ENCODE results near the gene CDK5RAP1.

Gene CDK5RAP1

GRCh38 chr20:33334111-33334510 lies 67.2 kb downstream of the CDK5RAP1 start:
- ChIA-PET POLR2A (no interaction called here), CTCF (no interaction called here)
- WGBS (ENCODE audit: insufficient coverage): 50% methylated on average over 2 of the region's 3 CpGs
- H3K4me3 ChIP-seq (ENCODE audit: control insufficient read depth in 1 of 7, extremely low read depth in 1 of 7, insufficient read depth in 4 of 7, low read depth in 2 of 7, low read length in 6 of 7): no peak overlapping the region
- H3K27ac ChIP-seq (ENCODE audit: insufficient read depth in 1 of 2, low read depth in 1 of 2, low read length in 2 of 2, poor library complexity in 1 of 2, severe bottlenecking in 2 of 2): no peak overlapping the region
- peaks cover 0 to 11% (median 2%) of the 10 kb centered on the region in 5 experiments for H3K27me3 ChIP-seq (replicated peaks in 2 of 5; ENCODE audit: control insufficient read depth in 4 of 5, insufficient read depth in 5 of 5, low read length in 4 of 5)
- H3K4me1 ChIP-seq (ENCODE audit: control extremely low read depth in 1 of 4, control insufficient read depth in 4 of 4, insufficient read depth in 4 of 4, low read length in 3 of 4): no peaks in the 10 kb centered on the region
- no peak for DNase-seq
- H3K9me3 ChIP-seq (ENCODE audit: control extremely low read depth in 1 of 5, control insufficient read depth in 4 of 5, insufficient read depth in 2 of 5, low read depth in 1 of 5, low read length in 4 of 5): no peaks in the 10 kb centered on the region
- no peaks in the 10 kb centered on the region for H3K36me3 ChIP-seq (ENCODE audit: control insufficient read depth in 4 of 4, insufficient read depth in 4 of 4, low read length in 3 of 4)

GRCh38 chr20:33333616-33334015 lies 67.7 kb downstream of the CDK5RAP1 start:
- ChIA-PET CTCF (no interaction called here), POLR2A (no interaction called here)
- Histone ChIP-seq H3K4me3 (ENCODE audit: control insufficient read depth in 1 of 7, extremely low read depth in 1 of 7, insufficient read depth in 4 of 7, low read depth in 2 of 7, low read length in 6 of 7) (no peak overlapping the region), H3K27me3 (replicated peaks in 2 of 5; ENCODE audit: control insufficient read depth in 4 of 5, insufficient read depth in 5 of 5, low read length in 4 of 5) (peaks cover 0 to 15% (median 4%) of the 10 kb centered on the region in 5 experiments), H3K4me1 (ENCODE audit: control extremely low read depth in 1 of 4, control insufficient read depth in 4 of 4, insufficient read depth in 4 of 4, low read length in 3 of 4) (no peaks in the 10 kb centered on the region), H3K27ac (ENCODE audit: insufficient read depth in 1 of 2, low read depth in 1 of 2, low read length in 2 of 2, poor library complexity in 1 of 2, severe bottlenecking in 2 of 2) (no peak overlapping the region), H3K36me3 (ENCODE audit: control insufficient read depth in 4 of 4, insufficient read depth in 4 of 4, low read length in 3 of 4) (no peaks in the 10 kb centered on the region), H3K9me3 (ENCODE audit: control extremely low read depth in 1 of 5, control insufficient read depth in 4 of 5, insufficient read depth in 2 of 5, low read depth in 1 of 5, low read length in 4 of 5) (no peaks in the 10 kb centered on the region)
- no peak for DNase-seq
- WGBS (ENCODE audit: insufficient coverage): 80% methylated on average over 5 of the region's 7 CpGs

GRCh38 chr20:33332905-33333456 lies 68.3 kb downstream of the CDK5RAP1 start:
- peaks cover 0 to 18% (median 5%) of the 10 kb centered on the region in 5 experiments for H3K27me3 ChIP-seq (replicated peaks in 2 of 5; ENCODE audit: control insufficient read depth in 4 of 5, insufficient read depth in 5 of 5, low read length in 4 of 5)
- no peak overlapping the region for H3K27ac ChIP-seq (ENCODE audit: insufficient read depth in 1 of 2, low read depth in 1 of 2, low read length in 2 of 2, poor library complexity in 1 of 2, severe bottlenecking in 2 of 2)
- no peak for DNase-seq
- POLR2A ChIA-PET: no interaction called here
- CTCF ChIA-PET: interaction anchor here (0.9 kb wide), 1 partner anchor 47 kb away, joined by 3 read pairs; no protein-coding TSS in a partner anchor
- H3K4me1 ChIP-seq (ENCODE audit: control extremely low read depth in 1 of 4, control insufficient read depth in 4 of 4, insufficient read depth in 4 of 4, low read length in 3 of 4): no peaks in the 10 kb centered on the region
- no peaks in the 10 kb centered on the region for H3K36me3 ChIP-seq (ENCODE audit: control insufficient read depth in 4 of 4, insufficient read depth in 4 of 4, low read length in 3 of 4)
- H3K9me3 ChIP-seq (ENCODE audit: control extremely low read depth in 1 of 5, control insufficient read depth in 4 of 5, insufficient read depth in 2 of 5, low read depth in 1 of 5, low read length in 4 of 5): no peaks in the 10 kb centered on the region
- no peak overlapping the region for H3K4me3 ChIP-seq (ENCODE audit: control insufficient read depth in 1 of 7, extremely low read depth in 1 of 7, insufficient read depth in 4 of 7, low read depth in 2 of 7, low read length in 6 of 7)
- WGBS (ENCODE audit: insufficient coverage): 89% methylated on average over 17 of the region's 20 CpGs

- H3K9me3 ChIP-seq (ENCODE audit: control extremely low read depth in 1 of 5, control insufficient read depth in 4 of 5, insufficient read depth in 2 of 5, low read depth in 1 of 5, low read length in 4 of 5): no peaks in the 10 kb centered on the region
- no peak overlapping the region for H3K27ac ChIP-seq (ENCODE audit: insufficient read depth in 1 of 2, low read depth in 1 of 2, low read length in 2 of 2, poor library complexity in 1 of 2, severe bottlenecking in 2 of 2)
- ChIA-PET POLR2A (no interaction called here), CTCF (no interaction called here)
- no peak for DNase-seq
- H3K4me3 ChIP-seq (ENCODE audit: control insufficient read depth in 1 of 7, extremely low read depth in 1 of 7, insufficient read depth in 4 of 7, low read depth in 2 of 7, low read length in 6 of 7): no peak overlapping the region
- peaks cover 0 to 18% (median 5%) of the 10 kb centered on the region in 5 experiments for H3K27me3 ChIP-seq (replicated peaks in 2 of 5; ENCODE audit: control insufficient read depth in 4 of 5, insufficient read depth in 5 of 5, low read length in 4 of 5)
- H3K36me3 ChIP-seq (ENCODE audit: control insufficient read depth in 4 of 4, insufficient read depth in 4 of 4, low read length in 3 of 4): no peaks in the 10 kb centered on the region
- H3K4me1 ChIP-seq (ENCODE audit: control extremely low read depth in 1 of 4, control insufficient read depth in 4 of 4, insufficient read depth in 4 of 4, low read length in 3 of 4): no peaks in the 10 kb centered on the region
- 83% methylated on average over 12 of the region's 23 CpGs for WGBS (ENCODE audit: insufficient coverage)
Observed at GRCh38 chr20:33328157-33329137, 72.9 kb downstream of the CDK5RAP1 start.

GRCh38 chr20:33325350-33325749 lies 76.0 kb downstream of the CDK5RAP1 start:
- WGBS (ENCODE audit: insufficient coverage): 95% methylated on average over 2 of the region's 2 CpGs
- no peaks in the 10 kb centered on the region for H3K36me3 ChIP-seq (ENCODE audit: control insufficient read depth in 4 of 4, insufficient read depth in 4 of 4, low read length in 3 of 4)
- CTCF ChIA-PET: no interaction called here
- POLR2A ChIA-PET: no interaction called here
- H3K9me3 ChIP-seq (ENCODE audit: control extremely low read depth in 1 of 5, control insufficient read depth in 4 of 5, insufficient read depth in 2 of 5, low read depth in 1 of 5, low read length in 4 of 5): no peaks in the 10 kb centered on the region
- no peaks in the 10 kb centered on the region for H3K4me1 ChIP-seq (ENCODE audit: control extremely low read depth in 1 of 4, control insufficient read depth in 4 of 4, insufficient read depth in 4 of 4, low read length in 3 of 4)
- no peak overlapping the region for H3K4me3 ChIP-seq (ENCODE audit: control insufficient read depth in 1 of 7, extremely low read depth in 1 of 7, insufficient read depth in 4 of 7, low read depth in 2 of 7, low read length in 6 of 7)
- H3K27ac ChIP-seq (ENCODE audit: insufficient read depth in 1 of 2, low read depth in 1 of 2, low read length in 2 of 2, poor library complexity in 1 of 2, severe bottlenecking in 2 of 2): no peak overlapping the region
- DNase-seq: no peak
- H3K27me3 ChIP-seq (replicated peaks in 2 of 5; ENCODE audit: control insufficient read depth in 4 of 5, insufficient read depth in 5 of 5, low read length in 4 of 5): peaks cover 0 to 19% (median 5%) of the 10 kb centered on the region in 5 experiments

- H3K4me3 ChIP-seq (ENCODE audit: control insufficient read depth in 1 of 7, extremely low read depth in 1 of 7, insufficient read depth in 4 of 7, low read depth in 2 of 7, low read length in 6 of 7): no peak overlapping the region
- no peak overlapping the region for H3K27ac ChIP-seq (ENCODE audit: insufficient read depth in 1 of 2, low read depth in 1 of 2, low read length in 2 of 2, poor library complexity in 1 of 2, severe bottlenecking in 2 of 2)
- no peaks in the 10 kb centered on the region for H3K9me3 ChIP-seq (ENCODE audit: control extremely low read depth in 1 of 5, control insufficient read depth in 4 of 5, insufficient read depth in 2 of 5, low read depth in 1 of 5, low read length in 4 of 5)
- no peak for DNase-seq
- ChIA-PET POLR2A (no interaction called here), CTCF (no interaction called here)
- H3K36me3 ChIP-seq (ENCODE audit: control insufficient read depth in 4 of 4, insufficient read depth in 4 of 4, low read length in 3 of 4): no peaks in the 10 kb centered on the region
- H3K27me3 ChIP-seq (replicated peaks in 2 of 5; ENCODE audit: control insufficient read depth in 4 of 5, insufficient read depth in 5 of 5, low read length in 4 of 5): peaks cover 0 to 8% (median 3%) of the 10 kb centered on the region in 5 experiments
- 54% methylated on average over 7 of the region's 8 CpGs for WGBS (ENCODE audit: insufficient coverage)
- H3K4me1 ChIP-seq (ENCODE audit: control extremely low read depth in 1 of 4, control insufficient read depth in 4 of 4, insufficient read depth in 4 of 4, low read length in 3 of 4): no peaks in the 10 kb centered on the region
Observed at GRCh38 chr20:33323236-33323635, 78.1 kb downstream of the CDK5RAP1 start.

- Histone ChIP-seq H3K9me3 (ENCODE audit: control extremely low read depth in 1 of 5, control insufficient read depth in 4 of 5, insufficient read depth in 2 of 5, low read depth in 1 of 5, low read length in 4 of 5) (no peaks in the 10 kb centered on the region), H3K27me3 (replicated peaks in 2 of 5; ENCODE audit: control insufficient read depth in 4 of 5, insufficient read depth in 5 of 5, low read length in 4 of 5) (peaks cover 0 to 14% (median 5%) of the 10 kb centered on the region in 5 experiments), H3K36me3 (ENCODE audit: control insufficient read depth in 4 of 4, insufficient read depth in 4 of 4, low read length in 3 of 4) (no peaks in the 10 kb centered on the region), H3K4me1 (ENCODE audit: control extremely low read depth in 1 of 4, control insufficient read depth in 4 of 4, insufficient read depth in 4 of 4, low read length in 3 of 4) (no peaks in the 10 kb centered on the region), H3K4me3 (ENCODE audit: control insufficient read depth in 1 of 7, extremely low read depth in 1 of 7, insufficient read depth in 4 of 7, low read depth in 2 of 7, low read length in 6 of 7) (no peak overlapping the region), H3K27ac (ENCODE audit: insufficient read depth in 1 of 2, low read depth in 1 of 2, low read length in 2 of 2, poor library complexity in 1 of 2, severe bottlenecking in 2 of 2) (no peak overlapping the region)
- CTCF ChIA-PET: no interaction called here
- 100% methylated on average over 1 of the region's 3 CpGs for WGBS (ENCODE audit: insufficient coverage)
- POLR2A ChIA-PET: no interaction called here
- no peak for DNase-seq
Observed at GRCh38 chr20:33322456-33322855, 78.9 kb downstream of the CDK5RAP1 start.
